Mucosa of descending colon (tissue), 3 donors: ENCODE data around the gene BORCS6. TPM values are rescaled to one million over a fixed set of nuclear protein-coding genes. Genes with fewer than 3 reads are reported as not detected.

Experiments
- ATAC-seq: fragments of 200-7000 bp; cut with Tn5 transposase; one replicate; pipeline ENCODE4 v1.9.1; 2020; ENCODE audit warnings: mild to moderate bottlenecking, moderate library complexity
- DNase-seq, 3 donors: peaks; one replicate each; pipeline ENCODE4 v3.0.0-alpha.2; 2020
- H3K36me3 ChIP-seq: fragments of 200-600 bp; one replicate; pipeline ENCODE4 v1.8.0; 2021; ENCODE audit warnings: low read depth, mild to moderate bottlenecking
- H3K4me1 ChIP-seq: fragments of 200-600 bp; one replicate; pipeline ENCODE4 v1.8.0; 2021; ENCODE audit warnings: low read depth, mild to moderate bottlenecking
- H3K4me3 ChIP-seq: fragments of 200-600 bp; one replicate; pipeline ENCODE4 v1.8.0; 2021; ENCODE audit warnings: mild to moderate bottlenecking
- H3K9me3 ChIP-seq: fragments of 200-600 bp; one replicate; pipeline ENCODE4 v1.8.0; 2021; ENCODE audit warnings: mild to moderate bottlenecking
- CTCF ChIP-seq: fragments of 200-600 bp; IDR thresholded peaks from one replicate; pipeline ENCODE4 v1.8.0; 2022; ENCODE audit warnings: antibody characterized with exemption, mild to moderate bottlenecking
- intact Hi-C, 2 donors: fragments of 100-400 bp; cut with DNase I in 1 of 2; cut with micrococcal nuclease in 1 of 2; formaldehyde crosslinking; loops; one replicate each; pipeline versions ENCODE4 v1.11.0 to v1.11.1; 2022; cut with DNase I, micrococcal nuclease
- total RNA-seq, 3 donors: library from RNA; stranded (reverse); fragmentation: NEBNext Ultra II Directional in 2 of 3; extraction: Animal tissue kit (Norgen Biotek cat#: 25700) in 2 of 3; gene quantifications; one replicate each; pipeline versions ENCODE4 v1.2.1 to v1.2.4, GENCODE V29; 2021 to 2023
- donor health status: DM: no; HTN: no; CAD: no; lungs with moderate emphysema.
- donor health status: DM: no; HTN: no; CAD: no.
- donor health status: DM: no; HTN: yes; CAD: no.

BORCS6 gene
- total RNA-seq, 3 donors from 2014 or later = 10.5 to 11.4 (median 11.0) TPM

- DNase-seq (no peak), ATAC-seq (no peak)
- no peaks in the 10 kb centered on the region for H3K9me3 ChIP-seq
- H3K36me3 ChIP-seq = peaks cover 12% of the 10 kb centered on the region
- peaks cover 8% of the 10 kb centered on the region for H3K4me1 ChIP-seq
- intact Hi-C loops = no loop called here
- no peak for TF ChIP-seq CTCF
- no peak overlapping the region for H3K4me3 ChIP-seq
Observed at GRCh38 chr17:8231701-8232100, 41.7 kb upstream of the BORCS6 start.

DNA sequence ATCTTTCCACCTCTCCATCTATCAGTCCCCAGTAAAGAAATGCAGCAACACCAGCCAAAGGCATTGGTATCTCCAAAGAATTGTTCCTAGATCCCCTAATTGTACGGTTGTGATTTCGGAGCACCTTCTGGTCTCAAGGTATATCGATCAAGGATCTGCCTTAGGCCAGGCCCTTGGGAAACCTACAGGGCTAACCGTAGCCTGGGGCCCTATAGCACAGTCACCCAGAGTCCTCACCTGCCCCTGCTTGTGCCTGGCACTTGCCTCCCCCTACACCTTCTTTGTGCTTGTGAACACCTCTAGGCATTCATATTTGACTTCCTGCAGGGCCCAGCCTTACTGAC lies 37.2 kb upstream of the BORCS6 start:
- no peak for ATAC-seq
- no peak for TF ChIP-seq CTCF

DNA sequence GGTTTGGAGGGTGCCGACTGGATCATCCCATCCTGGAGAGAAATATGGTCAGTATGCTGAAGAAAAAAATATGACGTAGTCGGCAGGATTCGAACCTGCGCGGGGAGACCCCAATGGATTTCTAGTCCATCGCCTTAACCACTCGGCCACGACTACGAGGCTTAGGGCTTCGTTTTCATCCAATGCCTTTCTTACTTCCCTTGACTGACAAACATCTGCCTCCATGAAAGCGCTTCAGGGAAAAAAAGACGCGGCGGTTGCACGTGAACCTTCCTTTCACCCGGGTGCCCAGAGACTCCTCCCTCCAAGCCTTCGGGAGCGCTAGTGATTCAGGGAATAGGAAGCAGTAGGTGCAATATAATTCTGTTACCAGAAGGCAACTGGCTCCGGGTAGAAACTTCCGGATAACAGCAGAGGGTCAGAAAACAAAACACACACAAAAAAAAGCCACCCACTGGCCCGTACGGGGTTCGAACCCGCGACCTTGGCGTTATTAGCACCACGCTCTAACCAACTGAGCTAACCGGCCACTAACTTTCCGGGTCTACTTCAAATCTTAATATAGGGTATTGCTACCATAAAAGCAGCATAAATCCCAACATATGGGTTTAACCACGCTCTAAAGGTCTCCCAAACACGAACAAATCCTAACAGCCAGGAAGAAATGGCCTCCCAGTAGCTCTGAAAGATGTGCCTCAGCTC lies 36.7 kb upstream of the BORCS6 start:
- H3K4me3 ChIP-seq = no peak overlapping the region
- no peaks in the 10 kb centered on the region for H3K36me3 ChIP-seq
- ATAC-seq (peak; percentile 26), DNase-seq (peak; percentile 78 to 82 (median 80))
- no peaks in the 10 kb centered on the region for H3K9me3 ChIP-seq
- intact Hi-C loops = no loop called here
- TF ChIP-seq CTCF = no peak
- H3K4me1 ChIP-seq = peaks cover 20% of the 10 kb centered on the region

More for the DNA sequence above, 37.2 kb upstream of the BORCS6 start:
- Histone ChIP-seq H3K4me3 (no peak overlapping the region), H3K4me1 (peaks cover 20% of the 10 kb centered on the region), H3K36me3 (no peaks in the 10 kb centered on the region), H3K9me3 (no peaks in the 10 kb centered on the region)
- DNase-seq = no peak
- intact Hi-C loops = no loop called here

GRCh38 chr17:8225813-8226535 lies 36.0 kb upstream of the BORCS6 start:
- peaks cover 20% of the 10 kb centered on the region for H3K4me1 ChIP-seq
- H3K36me3 ChIP-seq = no peaks in the 10 kb centered on the region
- ATAC-seq (no peak), DNase-seq (peak in 2 of 3 donors; percentile 42 to 74)
- intact Hi-C loops = no loop called here
- no peak overlapping the region for H3K4me3 ChIP-seq
- no peaks in the 10 kb centered on the region for H3K9me3 ChIP-seq
- TF ChIP-seq CTCF = no peak

GRCh38 chr17:8224891-8225812 lies 35.2 kb upstream of the BORCS6 start:
- no peak for DNase-seq
- no peaks in the 10 kb centered on the region for H3K9me3 ChIP-seq
- no peaks in the 10 kb centered on the region for H3K36me3 ChIP-seq
- H3K4me3 ChIP-seq = no peak overlapping the region
- no peak for ATAC-seq
- H3K4me1 ChIP-seq = peaks cover 20% of the 10 kb centered on the region
- intact Hi-C loops = no loop called here
- no peak for TF ChIP-seq CTCF
